SK-N-SH treated with all-trans-retinoic acid at 6 μM for 48 hours (cell line): ENCODE results near the gene IL4R.

Experiments used
- ATAC-seq: fragments of 200-7000 bp; cut with Tn5 transposase; 3 replicates; pipeline ENCODE4 v1.9.1; 2020; ENCODE audit warnings: mild to moderate bottlenecking, moderate library complexity
- ARNTL ChIP-seq: fragments of 450-650 bp; formaldehyde crosslinking; IDR thresholded peaks from 2 replicates; pipeline ENCODE4 v1.5.0; 2020; ENCODE audit warnings: low read depth, mild to moderate bottlenecking, moderate library complexity, borderline replicate concordance
- BACH2 ChIP-seq: fragments of 250-450 bp; sonication (Bioruptor Pico); IDR thresholded peaks from 2 replicates; pipeline ENCODE4 v1.9.0; 2021; ENCODE audit warnings: mild to moderate bottlenecking, borderline replicate concordance
- CREB5 ChIP-seq: fragments of 250-450 bp; sonication (Bioruptor Pico); IDR thresholded peaks from 2 replicates; pipeline ENCODE4 v1.5.1; 2020; ENCODE audit warnings: low read depth, mild to moderate bottlenecking, moderate library complexity
- CSDC2 ChIP-seq: fragments of 250-450 bp; sonication (Bioruptor Pico); IDR thresholded peaks from 2 replicates; pipeline ENCODE4 v1.5.0; 2020; ENCODE audit warnings: mild to moderate bottlenecking, moderate library complexity
- CSRNP3 ChIP-seq: fragments of 250-450 bp; sonication (Bioruptor Pico); IDR thresholded peaks from 2 replicates; pipeline ENCODE4 v1.5.1; 2021; ENCODE audit warnings: mild to moderate bottlenecking, moderate library complexity
- ESRRG ChIP-seq: fragments of 250-450 bp; sonication (Bioruptor Pico); IDR thresholded peaks from 2 replicates; pipeline ENCODE4 v1.6.1; 2021; ENCODE audit warnings: mild to moderate bottlenecking
- GLIS3 ChIP-seq: fragments of 250-450 bp; sonication (Bioruptor Pico); IDR thresholded peaks from 2 replicates; pipeline ENCODE4 v1.5.0; 2020; ENCODE audit warnings: mild to moderate bottlenecking, moderate library complexity
- ISL1 ChIP-seq: fragments of 250-450 bp; sonication (Bioruptor Pico); IDR thresholded peaks from 2 replicates; pipeline ENCODE4 v2.1.2; 2022; ENCODE audit warnings: mild to moderate bottlenecking, moderate library complexity
- OSR1 ChIP-seq: fragments of 250-450 bp; sonication (Bioruptor Pico); IDR thresholded peaks from 2 replicates; pipeline ENCODE4 v1.8.0; 2022; ENCODE audit warnings: moderate library complexity, mild to moderate bottlenecking, inconsistent platforms
- PATZ1 ChIP-seq: fragments of 250-450 bp; sonication (Bioruptor Pico); IDR thresholded peaks from 2 replicates; pipeline ENCODE4 v1.8.0; 2020; ENCODE audit warnings: mild to moderate bottlenecking, moderate library complexity, borderline replicate concordance
- POU6F1 ChIP-seq: fragments of 250-450 bp; sonication (Bioruptor Pico); IDR thresholded peaks from 2 replicates; pipeline ENCODE4 v1.8.0; 2021; ENCODE audit warnings: low read depth, mild to moderate bottlenecking, moderate library complexity, borderline replicate concordance
- PPARA ChIP-seq: fragments of 250-450 bp; sonication (Bioruptor Pico); IDR thresholded peaks from 2 replicates; pipeline ENCODE4 v1.5.0; 2020; ENCODE audit warnings: mild to moderate bottlenecking, borderline replicate concordance
- RARB ChIP-seq: fragments of 250-450 bp; sonication (Bioruptor Pico); IDR thresholded peaks from 2 replicates; pipeline ENCODE4 v1.8.0; 2021; ENCODE audit warnings: mild to moderate bottlenecking, moderate library complexity
- SNAI2 ChIP-seq: fragments of 250-450 bp; sonication (Bioruptor Pico); IDR thresholded peaks from 2 replicates; pipeline ENCODE4 v1.5.0; 2020; ENCODE audit warnings: mild to moderate bottlenecking, moderate library complexity
- TCF4 ChIP-seq: fragments of 250-450 bp; sonication (Bioruptor Pico); IDR thresholded peaks from 2 replicates; pipeline ENCODE4 v1.8.0; 2021; ENCODE audit warnings: mild to moderate bottlenecking, moderate library complexity, borderline replicate concordance
- TOX ChIP-seq: fragments of 250-450 bp; sonication (Bioruptor Pico); IDR thresholded peaks from 2 replicates; pipeline ENCODE4 v1.8.0; 2021; ENCODE audit warnings: mild to moderate bottlenecking, moderate library complexity, borderline replicate concordance
- TSHZ2 ChIP-seq: fragments of 250-450 bp; sonication (Bioruptor Pico); IDR thresholded peaks from 2 replicates; pipeline ENCODE4 v1.5.0; 2020; ENCODE audit warnings: mild to moderate bottlenecking, moderate library complexity
- ZC3H10 ChIP-seq: fragments of 250-450 bp; sonication (Bioruptor Pico); IDR thresholded peaks from 2 replicates; pipeline ENCODE4 v1.5.1; 2021; ENCODE audit warnings: mild to moderate bottlenecking, moderate library complexity
- ZFP3 ChIP-seq: fragments of 250-450 bp; sonication (Bioruptor Pico); IDR thresholded peaks from 2 replicates; pipeline ENCODE4 v1.5.0; 2020; ENCODE audit warnings: mild to moderate bottlenecking, moderate library complexity
- ZFP30 ChIP-seq: fragments of 450-650 bp; formaldehyde crosslinking; IDR thresholded peaks from 2 replicates; pipeline ENCODE4 v1.5.0; 2022; ENCODE audit warnings: mild to moderate bottlenecking, moderate library complexity
- ZNF565 ChIP-seq: fragments of 450-650 bp; formaldehyde crosslinking; conservative IDR thresholded peaks from 2 replicates; pipeline ENCODE4 v1.5.0; 2020; ENCODE audit warnings: low read depth, mild to moderate bottlenecking, moderate library complexity
- ZNF70 ChIP-seq: fragments of 450-650 bp; formaldehyde crosslinking; IDR thresholded peaks from 2 replicates; pipeline ENCODE4 v1.5.0; 2020; ENCODE audit warnings: mild to moderate bottlenecking, moderate library complexity
- ZNF8 ChIP-seq: fragments of 450-650 bp; formaldehyde crosslinking; IDR thresholded peaks from 2 replicates; pipeline ENCODE4 v1.5.0; 2020; ENCODE audit warnings: mild to moderate bottlenecking, moderate library complexity

IL4R gene

GRCh38 chr16:27349276-27349675 lies 35.5 kb downstream of the IL4R start:
- no peak for ATAC-seq
- TF ChIP-seq PATZ1 (no peak), ZFP3 (CRISPR knock-in tag) (peak; percentile 97)

GRCh38 chr16:27350006-27350405 lies 36.2 kb downstream of the IL4R start:
- TF ChIP-seq OSR1 (CRISPR knock-in tag): no peak
- TF ChIP-seq PPARA: no peak
- no peak for TF ChIP-seq GLIS3 (CRISPR knock-in tag)
- no peak for TF ChIP-seq SNAI2 (CRISPR knock-in tag)
- TF ChIP-seq TOX (CRISPR knock-in tag): no peak
- no peak for TF ChIP-seq ZNF565
- no peak for TF ChIP-seq ZC3H10
- TF ChIP-seq ESRRG (CRISPR knock-in tag): no peak
- no peak for TF ChIP-seq ZFP30 (CRISPR knock-in tag)
- TF ChIP-seq ARNTL (CRISPR knock-in tag): no peak
- TF ChIP-seq POU6F1 (CRISPR knock-in tag): no peak
- TF ChIP-seq CSDC2: no peak
- no peak for TF ChIP-seq ISL1 (CRISPR knock-in tag)
- TF ChIP-seq ZNF70 (CRISPR knock-in tag): no peak
- no peak for TF ChIP-seq CREB5 (CRISPR knock-in tag)
- TF ChIP-seq CSRNP3 (CRISPR knock-in tag): no peak
- no peak for TF ChIP-seq ZFP3 (CRISPR knock-in tag)
- TF ChIP-seq TCF4: no peak

GRCh38 chr16:27351989-27352388 lies 38.2 kb downstream of the IL4R start:
- ATAC-seq: no peak
- TF ChIP-seq PATZ1 (no peak), OSR1 (CRISPR knock-in tag) (no peak), POU6F1 (CRISPR knock-in tag) (no peak), ARNTL (CRISPR knock-in tag) (no peak), ZFP3 (CRISPR knock-in tag) (no peak), TSHZ2 (no peak), ISL1 (CRISPR knock-in tag) (no peak), ZNF8 (CRISPR knock-in tag) (no peak), TCF4 (no peak), RARB (CRISPR knock-in tag) (no peak), BACH2 (CRISPR knock-in tag) (no peak), PPARA (no peak), GLIS3 (CRISPR knock-in tag) (no peak), CSRNP3 (CRISPR knock-in tag) (no peak), ESRRG (CRISPR knock-in tag) (no peak)

More at GRCh38 chr16:27350006-27350405, 36.2 kb downstream of the IL4R start:
- ATAC-seq: no peak
